IMR-90 (cell line): ENCODE measurements around the gene STEAP1. TPM values are rescaled to one million over a fixed set of nuclear protein-coding genes. Genes with fewer than 3 reads are reported as not detected.

Experiments used
- ATAC-seq: fragments of 200-7000 bp; cut with Tn5 transposase; 2 replicates; pipeline ENCODE4 v1.9.1; 2020; ENCODE audit warnings: low read depth, mild to moderate bottlenecking, moderate library complexity
- BruUV-seq: library from RNA; stranded (reverse); fragments of 400-500 nt; replicated peaks from 2 replicates; lab custom pipeline; 2021; lab: Mats Ljungman, UMichigan
- CTCF ChIA-PET: fragments of 300-600 bp; formaldehyde crosslinking; extraction: SDS; loops from one replicate; lab custom pipeline; 2021; ENCODE audit warnings: antibody characterized with exemption; lab: Yijun Ruan, JAX
- POLR2A ChIA-PET: fragments of 300-600 bp; sonication (Branson Sonifier 250); formaldehyde crosslinking; loops from one replicate; lab custom pipeline; 2022; ENCODE audit warnings: antibody characterized with exemption; ENCODE audit not compliant: unreplicated experiment; lab: Charles Lee
- DNase-seq: peaks from one replicate; pipeline ENCODE4 v3.0.0; 2013
- H2AFZ ChIP-seq: replicated peaks from 2 replicates; pipeline ENCODE3; 2013; ENCODE audit warnings: low read length, mild to moderate bottlenecking; ENCODE audit not compliant: poor library complexity
- H2AK5ac ChIP-seq: 2 replicates; pipeline ENCODE4 v1.6.1; 2013; ENCODE audit warnings: low read depth, low read length, inconsistent platforms
- H2AK9ac ChIP-seq: replicated peaks from 2 replicates; pipeline ENCODE3; 2013; ENCODE audit warnings: mild to moderate bottlenecking, low read depth, low read length, moderate library complexity; ENCODE audit not compliant: poor library complexity
- H2BK120ac ChIP-seq: 2 replicates; pipeline ENCODE4 v1.6.1; 2013; ENCODE audit warnings: low read depth, low read length, inconsistent platforms
- H2BK15ac ChIP-seq: 3 replicates; pipeline ENCODE4 v1.6.1; 2013; ENCODE audit warnings: low read depth, low read length, inconsistent platforms
- H2BK20ac ChIP-seq: 2 replicates; pipeline ENCODE4 v1.6.1; 2013; ENCODE audit warnings: low read depth, mild to moderate bottlenecking, inconsistent platforms, low read length, moderate library complexity
- H2BK5ac ChIP-seq: 2 replicates; pipeline ENCODE4 v1.6.1; 2013; ENCODE audit warnings: mild to moderate bottlenecking, low read depth, low read length, inconsistent platforms; ENCODE audit not compliant: poor library complexity, severe bottlenecking
- H3K14ac ChIP-seq: replicated peaks from 2 replicates; pipeline ENCODE4 v1.6.1; 2013; ENCODE audit warnings: low read depth, low read length, inconsistent platforms
- H3K18ac ChIP-seq: 2 replicates; pipeline ENCODE4 v1.6.1; 2013; ENCODE audit warnings: low read depth, low read length, control low read depth
- H3K23ac ChIP-seq: 2 replicates; pipeline ENCODE4 v1.6.1; 2013; ENCODE audit warnings: low read depth, low read length, inconsistent platforms
- H3K27ac ChIP-seq: 2 replicates; pipeline ENCODE4 v1.5.1; 2013; ENCODE audit warnings: mild to moderate bottlenecking, control low read depth, low read length; ENCODE audit not compliant: insufficient read depth
- H3K27me3 ChIP-seq: 2 replicates; pipeline ENCODE4 v1.6.1; 2013; ENCODE audit warnings: low read length; ENCODE audit not compliant: control insufficient read depth, insufficient read depth
- H3K36me3 ChIP-seq: 2 replicates; pipeline ENCODE4 v1.6.1; 2013; ENCODE audit warnings: low read length, mixed read lengths; ENCODE audit not compliant: control insufficient read depth, insufficient read depth
- H3K4ac ChIP-seq: 2 replicates; pipeline ENCODE4 v1.6.1; 2013; ENCODE audit warnings: low read depth, low read length, inconsistent platforms
- H3K4me1 ChIP-seq: 2 replicates; pipeline ENCODE4 v1.6.1; 2013; ENCODE audit warnings: low read length, mixed read lengths; ENCODE audit not compliant: control insufficient read depth, insufficient read depth
- H3K4me2 ChIP-seq: 2 replicates; pipeline ENCODE4 v1.6.1; 2013; ENCODE audit warnings: low read depth, mild to moderate bottlenecking, control low read depth, low read length, moderate library complexity
- H3K4me3 ChIP-seq: 2 replicates; pipeline ENCODE4 v1.5.1; 2013; ENCODE audit warnings: low read depth, mild to moderate bottlenecking, control low read depth, low read length, moderate library complexity; ENCODE audit not compliant: insufficient read depth
- H3K56ac ChIP-seq: 2 replicates; pipeline ENCODE4 v1.6.1; 2013; ENCODE audit warnings: low read length, inconsistent platforms; ENCODE audit not compliant: insufficient read depth; ENCODE audit errors: extremely low read depth
- H3K79me1 ChIP-seq, 2 experiments: 2 replicates each; pipeline ENCODE4 v1.6.1; 2013; ENCODE audit warnings: low read length in 2 of 2, inconsistent platforms in 1 of 2, low read depth in 1 of 2
- H3K9ac ChIP-seq: 2 replicates; pipeline ENCODE4 v1.6.1; 2013; ENCODE audit warnings: low read depth, low read length, control low read depth
- H3K9me1 ChIP-seq: 2 replicates; pipeline ENCODE4 v1.6.1; 2013; ENCODE audit warnings: low read length, inconsistent platforms; ENCODE audit not compliant: insufficient read depth
- H3K9me3 ChIP-seq: 2 replicates; pipeline ENCODE4 v1.6.1; 2013; ENCODE audit warnings: low read length; ENCODE audit not compliant: control insufficient read depth, insufficient read depth
- H4K20me1 ChIP-seq: 2 replicates; pipeline ENCODE4 v1.6.1; 2013; ENCODE audit warnings: low read length, inconsistent platforms; ENCODE audit not compliant: insufficient read depth
- H4K5ac ChIP-seq: 2 replicates; pipeline ENCODE4 v1.6.1; 2013; ENCODE audit warnings: mild to moderate bottlenecking, low read depth, low read length, control low read depth
- H4K8ac ChIP-seq, 2 experiments: 2 replicates each; pipeline ENCODE4 v1.6.1; 2013; ENCODE audit warnings: low read depth in 2 of 2, low read length in 2 of 2, control low read depth in 1 of 2, inconsistent platforms in 1 of 2
- H4K91ac ChIP-seq: 2 replicates; pipeline ENCODE4 v1.6.1; 2013; ENCODE audit warnings: low read depth, low read length, inconsistent platforms; ENCODE audit not compliant: insufficient read depth
- BHLHE40 ChIP-seq: fragments of 150-350 bp; IDR thresholded peaks from 2 replicates; pipeline ENCODE4 v1.6.1; 2016; ENCODE audit warnings: mild to moderate bottlenecking, low read depth, low read length
- CEBPB ChIP-seq: IDR thresholded peaks from 2 replicates; pipeline ENCODE4 v1.6.1; 2012; ENCODE audit warnings: low read depth, low read length, improper control_type of control experiment
- ELK1 ChIP-seq: fragments of 150-350 bp; IDR thresholded peaks from 2 replicates; pipeline ENCODE4 v1.6.1; 2016; ENCODE audit warnings: low read depth, mild to moderate bottlenecking, low read length, moderate library complexity, borderline replicate concordance
- FOS ChIP-seq: fragments of 150-350 bp; IDR thresholded peaks from 2 replicates; pipeline ENCODE4 v1.6.1; 2016; ENCODE audit warnings: low read depth, low read length
- MAFK ChIP-seq: IDR thresholded peaks from 2 replicates; pipeline ENCODE4 v1.6.1; 2012; ENCODE audit warnings: low read depth, low read length, improper control_type of control experiment
- MAZ ChIP-seq: IDR thresholded peaks from 2 replicates; pipeline ENCODE4 v1.6.1; 2012; ENCODE audit warnings: low read depth, mild to moderate bottlenecking, low read length, improper control_type of control experiment, moderate library complexity, borderline replicate concordance
- RAD21 ChIP-seq: IDR thresholded peaks from 2 replicates; pipeline ENCODE4 v1.6.1; 2012; ENCODE audit warnings: low read length, improper control_type of control experiment
- SMC3 ChIP-seq: fragments of 150-350 bp; IDR thresholded peaks from 2 replicates; pipeline ENCODE4 v1.6.1; 2016; ENCODE audit warnings: low read depth, mild to moderate bottlenecking, antibody characterized with exemption, low read length, moderate library complexity
- USF2 ChIP-seq: fragments of 150-350 bp; IDR thresholded peaks from 2 replicates; pipeline ENCODE4 v1.6.1; 2017; ENCODE audit warnings: mild to moderate bottlenecking, antibody characterized with exemption, low read length, low read depth
- WGBS, 2 experiments: methylation state at CpG; one replicate each; pipeline versions ENCODE4 v1.1.5 to v1.1.7; 2013; ENCODE audit warnings: missing lambda C conversion rate in 2 of 2; ENCODE audit not compliant: insufficient read length in 1 of 2; ENCODE audit errors: extremely low coverage in 2 of 2; 5-methylcytosine and 5-hydroxymethylcytosine counted together
- dilution Hi-C: fragments of 300-500 bp; cut with HindIII; formaldehyde crosslinking; loops from one replicate; pipeline ENCODE4 v1.14.3; 2018; ENCODE audit warnings: low sequenced_read_pairs; ENCODE audit not compliant: unreplicated experiment
- in situ Hi-C: fragments of 300-500 bp; cut with MboI; formaldehyde crosslinking; loops from 3 replicates; pipeline ENCODE4 v1.14.3; 2019; ENCODE audit warnings: low sequenced_read_pairs, inconsistent platforms, mixed read lengths
- intact Hi-C: fragments of 100-400 bp; cut with micrococcal nuclease; formaldehyde crosslinking; loops from 2 replicates; pipeline ENCODE4 v1.10.0; 2022
- polyA plus RNA-seq, 3 experiments: library from polyadenylated mRNA; depleted of rRNA; stranded (reverse); fragments of >200 nt; gene quantifications; 2 replicates each; pipeline ENCODE4 v1.2.3, GENCODE V29; 2012; ENCODE audit warnings: low replicate concordance in 1 of 3
- total RNA-seq: library from RNA; depleted of rRNA; stranded (reverse); fragments of >200 nt; gene quantifications from 2 replicates; pipeline ENCODE4 v1.2.3, GENCODE V29; 2012

Gene STEAP1
- total and polyA plus RNA-seq, 2 of the 4 experiments (the other 2 are of a cell fraction) = 3.9 to 5.2 TPM

GRCh38 chr7:90169891-90170290 is 15.6 kb downstream of the STEAP1 start:
- Histone ChIP-seq H3K14ac (no peak overlapping the region), H3K9me1 (no peaks in the 10 kb centered on the region), H2BK5ac (no peak overlapping the region), H2BK120ac (no peak overlapping the region), H3K4me1 (no peaks in the 10 kb centered on the region), H3K4me2 (no peak overlapping the region), H4K20me1 (no peaks in the 10 kb centered on the region), H3K9ac (no peak overlapping the region), H2AK9ac (no peak overlapping the region), H4K5ac (no peak overlapping the region), H2BK20ac (no peak overlapping the region), H2AFZ (no peak overlapping the region), H4K91ac (no peak overlapping the region), H4K8ac (no peak overlapping the region), H2AK5ac (no peak overlapping the region), H3K18ac (no peak overlapping the region), H3K56ac (no peak overlapping the region), H3K36me3 (no peaks in the 10 kb centered on the region), H2BK15ac (no peak overlapping the region), H3K4me3 (no peak overlapping the region), H3K23ac (no peak overlapping the region), H3K4ac (no peak overlapping the region), H3K79me1 (no peaks in the 10 kb centered on the region), H3K9me3 (no peaks in the 10 kb centered on the region; the same call in 1 of the 2 replicates), H3K27ac (no peak overlapping the region), H3K27me3 (no peaks in the 10 kb centered on the region)
- in situ Hi-C loops (loop anchor here (10.0 kb wide), 2 partner anchors 95 to 265 kb away; no protein-coding TSS in a partner anchor), dilution Hi-C loops (no loop called here), intact Hi-C loops (no loop called here)
- TF ChIP-seq SMC3 (no peak), USF2 (no peak), CEBPB (no peak), ELK1 (no peak), MAFK (no peak), BHLHE40 (no peak), RAD21 (no peak), FOS (no peak), MAZ (no peak)
- WGBS, 2 experiments = no CpG with 5 or more reads among the region's 1 CpG
- CTCF ChIA-PET = no interaction called here
- POLR2A ChIA-PET = no interaction called here
- no peak for DNase-seq
- ATAC-seq = no peak
- BruUV-seq = no TSS peak
